ENCODE measurements around the gene RBM19.

RBM19 gene

GRCh38 chr12:113910751-113911272, 55.3 kb downstream of the RBM19 start:
- no peaks in the 10 kb centered on the region for H3K36me3 ChIP-seq (ENCODE audit: control insufficient read depth, low read length)
- TF ChIP-seq EZH2phosphoT487 (IDR thresholded peaks at IDR 0.05; ENCODE audit: borderline replicate concordance, low read length) (no peak), CTCF (IDR thresholded peaks at IDR 0.05; ENCODE audit: low read depth, low read length, poor library complexity, severe bottlenecking) (no peak)

GRCh38 chr12:113909776-113910420, 56.2 kb downstream of the RBM19 start:
- Histone ChIP-seq H3K9me3 (ENCODE audit: control insufficient read depth, insufficient read depth, low read length) (no peaks in the 10 kb centered on the region), H3K36me3 (ENCODE audit: control insufficient read depth, low read length) (no peaks in the 10 kb centered on the region), H3K4me3 (ENCODE audit: low read length) (no peak overlapping the region), H3K4me1 (ENCODE audit: control insufficient read depth, low read length) (no peaks in the 10 kb centered on the region), H3K9me2 (replicated peaks; ENCODE audit: control insufficient read depth, low read length) (no peaks in the 10 kb centered on the region), H3K27ac (ENCODE audit: low read depth, low read length) (no peak overlapping the region), H3F3A (ENCODE audit: control insufficient read depth, insufficient read depth) (no peaks in the 10 kb centered on the region), H3K27me3 (ENCODE audit: control insufficient read depth, low read length) (no peaks in the 10 kb centered on the region), H3K4me2 (ENCODE audit: low read length) (no peak overlapping the region), H3K79me2 (ENCODE audit: control insufficient read depth, low read length) (no peaks in the 10 kb centered on the region), H4K20me1 (ENCODE audit: control insufficient read depth, insufficient read depth, low read depth, low read length) (no peaks in the 10 kb centered on the region; the same call in 1 of the 2 replicates)
- TF ChIP-seq EZH2phosphoT487 (IDR thresholded peaks at IDR 0.05; ENCODE audit: borderline replicate concordance, low read length) = no peak
- no peak for TF ChIP-seq CTCF (IDR thresholded peaks at IDR 0.05; ENCODE audit: low read depth, low read length, poor library complexity, severe bottlenecking)

More at GRCh38 chr12:113910751-113911272, 55.3 kb downstream of the RBM19 start:
- H3K27me3 ChIP-seq (ENCODE audit: control insufficient read depth, low read length) = no peaks in the 10 kb centered on the region
- no peaks in the 10 kb centered on the region for H3K9me2 ChIP-seq (replicated peaks; ENCODE audit: control insufficient read depth, low read length)
- no peak overlapping the region for H3K4me2 ChIP-seq (ENCODE audit: low read length)
- no peaks in the 10 kb centered on the region for H3K79me2 ChIP-seq (ENCODE audit: control insufficient read depth, low read length)
- H3F3A ChIP-seq (ENCODE audit: control insufficient read depth, insufficient read depth) = no peaks in the 10 kb centered on the region
- no peaks in the 10 kb centered on the region; the same call in 1 of the 2 replicates for H4K20me1 ChIP-seq (ENCODE audit: control insufficient read depth, insufficient read depth, low read depth, low read length)
- H3K9me3 ChIP-seq (ENCODE audit: control insufficient read depth, insufficient read depth, low read length) = no peaks in the 10 kb centered on the region
- no peaks in the 10 kb centered on the region for H3K4me1 ChIP-seq (ENCODE audit: control insufficient read depth, low read length)
- no peak overlapping the region for H3K27ac ChIP-seq (ENCODE audit: low read depth, low read length)
- no peak overlapping the region for H3K4me3 ChIP-seq (ENCODE audit: low read length)

- no peaks in the 10 kb centered on the region for H3K9me3 ChIP-seq (ENCODE audit: control insufficient read depth, insufficient read depth, low read length)
- no peak overlapping the region for H3K27ac ChIP-seq (ENCODE audit: low read depth, low read length)
- no peaks in the 10 kb centered on the region for H3F3A ChIP-seq (ENCODE audit: control insufficient read depth, insufficient read depth)
- no peaks in the 10 kb centered on the region; the same call in 1 of the 2 replicates for H4K20me1 ChIP-seq (ENCODE audit: control insufficient read depth, insufficient read depth, low read depth, low read length)
- no peaks in the 10 kb centered on the region for H3K9me2 ChIP-seq (replicated peaks; ENCODE audit: control insufficient read depth, low read length)
- H3K4me3 ChIP-seq (ENCODE audit: low read length) = no peak overlapping the region
- no peak overlapping the region for H3K4me2 ChIP-seq (ENCODE audit: low read length)
- no peaks in the 10 kb centered on the region for H3K27me3 ChIP-seq (ENCODE audit: control insufficient read depth, low read length)
- no peaks in the 10 kb centered on the region for H3K79me2 ChIP-seq (ENCODE audit: control insufficient read depth, low read length)
- H3K36me3 ChIP-seq (ENCODE audit: control insufficient read depth, low read length) = peaks cover 4% of the 10 kb centered on the region; the same call in 1 of the 2 replicates
- H3K4me1 ChIP-seq (ENCODE audit: control insufficient read depth, low read length) = no peaks in the 10 kb centered on the region
- TF ChIP-seq EZH2phosphoT487 (IDR thresholded peaks at IDR 0.05; ENCODE audit: borderline replicate concordance, low read length) = no peak
- TF ChIP-seq CTCF (IDR thresholded peaks at IDR 0.05; ENCODE audit: low read depth, low read length, poor library complexity, severe bottlenecking) = no peak
Measured at GRCh38 chr12:113908584-113909100, 57.5 kb downstream of the RBM19 start.
